MCF 10A (cell line): ENCODE results near the gene KCNK10. TPM values are rescaled to one million over a fixed set of nuclear protein-coding genes. Genes with fewer than 3 reads are reported as not detected.
A peak's percentile ranks its signal among the peaks of the same experiment; 100 is the strongest.

Source experiments
- BruUV-seq: library from RNA; stranded (reverse); fragments of 400-500 nt; replicated peaks from 2 replicates; lab custom pipeline; 2021; lab: Mats Ljungman, UMichigan
- CTCF ChIA-PET: fragments of 300-600 bp; sonication (Branson Sonifier 250); formaldehyde crosslinking; extraction: SDS; loops from one replicate; lab custom pipeline; 2021; ENCODE audit warnings: antibody characterized with exemption, inconsistent platforms; lab: Yijun Ruan, JAX
- POLR2A ChIA-PET: fragments of 300-600, 350-650 bp; sonication (Branson Sonifier 250); formaldehyde crosslinking; extraction: SDS; loops from one replicate; lab custom pipeline; 2020; ENCODE audit warnings: antibody characterized with exemption, inconsistent platforms; lab: Yijun Ruan, JAX
- DNase-seq: peaks from one replicate; pipeline ENCODE4 v3.0.0-alpha.2; 2018; ENCODE audit not compliant: unreplicated experiment
- H3K27ac Mint-ChIP-seq: one replicate; pipeline ENCODE4 v1.8.0; 2022; ENCODE audit warnings: mild to moderate bottlenecking, low read depth, mixed read lengths; ENCODE audit not compliant: unreplicated experiment
- H3K27me3 Mint-ChIP-seq: one replicate; pipeline ENCODE4 v1.8.0; 2022; ENCODE audit warnings: mixed read lengths; ENCODE audit not compliant: insufficient read depth, unreplicated experiment
- H3K36me3 Mint-ChIP-seq: one replicate; pipeline ENCODE4 v1.8.0; 2022; ENCODE audit warnings: mild to moderate bottlenecking, moderate library complexity, mixed read lengths; ENCODE audit not compliant: insufficient read depth, unreplicated experiment
- H3K4me1 Mint-ChIP-seq: one replicate; pipeline ENCODE4 v1.8.0; 2022; ENCODE audit warnings: mixed read lengths; ENCODE audit not compliant: insufficient read depth, unreplicated experiment
- H3K4me3 Mint-ChIP-seq: one replicate; pipeline ENCODE4 v1.8.0; 2022; ENCODE audit warnings: mild to moderate bottlenecking, moderate library complexity, mixed read lengths; ENCODE audit not compliant: unreplicated experiment
- H3K9me3 Mint-ChIP-seq: one replicate; pipeline ENCODE4 v1.8.0; 2022; ENCODE audit warnings: mixed read lengths; ENCODE audit not compliant: unreplicated experiment
- CTCF ChIP-seq: fragments of 200-600 bp; IDR thresholded peaks from one replicate; pipeline ENCODE4 v1.8.0; 2022; ENCODE audit warnings: antibody characterized with exemption, mild to moderate bottlenecking; ENCODE audit not compliant: unreplicated experiment
- intact Hi-C: fragments of 100-400 bp; cut with micrococcal nuclease; formaldehyde crosslinking; loops from 2 replicates; pipeline ENCODE4 v1.14.1; 2022
- total RNA-seq: library from RNA; stranded (reverse); gene quantifications from 2 replicates; pipeline ENCODE4 v1.2.3, GENCODE V29; 2022

The KCNK10 gene
- total RNA-seq, 1 experiment from 2014 or later = not detected

DNA sequence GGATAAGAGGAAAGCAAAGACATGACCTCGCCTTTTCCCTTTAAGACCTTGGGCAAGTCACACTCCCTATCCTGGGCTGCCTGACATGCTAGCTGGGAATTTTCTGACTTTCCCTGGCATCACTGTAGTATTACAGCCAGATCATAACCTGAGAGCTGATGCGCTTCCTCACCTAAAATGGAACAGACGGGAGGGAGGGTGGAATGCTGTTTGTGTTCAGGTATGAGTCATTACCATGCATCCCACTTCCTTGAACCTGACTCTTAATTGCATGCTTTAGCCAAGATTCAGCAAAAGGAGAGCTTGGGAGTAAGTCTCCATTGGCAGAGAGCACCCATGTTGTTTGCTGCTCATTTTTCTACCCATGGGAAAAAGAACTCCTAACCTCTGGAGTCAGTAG, 156.5 kb downstream of the KCNK10 start:
- DNase-seq = peak; percentile 52
- no peak for TF ChIP-seq CTCF
- peaks cover 42% of the 10 kb centered on the region for H3K27me3 Mint-ChIP-seq
- ChIA-PET CTCF (interaction anchor here (0.7 to 1.4 kb wide), 3 partner anchors 23 to 153 kb away, joined by 4 to 10 read pairs (median 6); no protein-coding TSS in a partner anchor), POLR2A (no interaction called here)
- H3K4me3 Mint-ChIP-seq = no peak overlapping the region
- no peaks in the 10 kb centered on the region for H3K4me1 Mint-ChIP-seq
- H3K9me3 Mint-ChIP-seq = no peaks in the 10 kb centered on the region
- intact Hi-C loops = no loop called here
- no peaks in the 10 kb centered on the region for H3K36me3 Mint-ChIP-seq
- BruUV-seq = no TSS peak
- no peak overlapping the region for H3K27ac Mint-ChIP-seq

GRCh38 chr14:88164906-88165534, 158.0 kb downstream of the KCNK10 start:
- Mint-ChIP-seq H3K27me3 (peaks cover 37% of the 10 kb centered on the region), H3K36me3 (no peaks in the 10 kb centered on the region), H3K4me3 (no peak overlapping the region), H3K9me3 (no peaks in the 10 kb centered on the region), H3K27ac (no peak overlapping the region), H3K4me1 (no peaks in the 10 kb centered on the region)
- DNase-seq = no peak
- POLR2A ChIA-PET = no interaction called here
- CTCF ChIA-PET = no interaction called here
- BruUV-seq = no TSS peak
- intact Hi-C loops = no loop called here
- TF ChIP-seq CTCF = no peak

- H3K27me3 Mint-ChIP-seq = peaks cover 48% of the 10 kb centered on the region
- DNase-seq = no peak
- ChIA-PET POLR2A (no interaction called here), CTCF (interaction anchor here (1.1 to 2.2 kb wide), 3 partner anchors 131 to 219 kb away, joined by 3 to 10 read pairs (median 6); no protein-coding TSS in a partner anchor)
- no peak for TF ChIP-seq CTCF
- no peak overlapping the region for H3K27ac Mint-ChIP-seq
- BruUV-seq = no TSS peak
- no peaks in the 10 kb centered on the region for H3K9me3 Mint-ChIP-seq
- H3K36me3 Mint-ChIP-seq = no peaks in the 10 kb centered on the region
- H3K4me3 Mint-ChIP-seq = no peak overlapping the region
- intact Hi-C loops = no loop called here
- no peaks in the 10 kb centered on the region for H3K4me1 Mint-ChIP-seq
Observed at GRCh38 chr14:88163731-88164255, 159.3 kb downstream of the KCNK10 start.

GRCh38 chr14:88156127-88156526, 166.9 kb downstream of the KCNK10 start:
- Mint-ChIP-seq H3K36me3 (no peaks in the 10 kb centered on the region), H3K27ac (no peak overlapping the region), H3K9me3 (no peaks in the 10 kb centered on the region), H3K4me3 (no peak overlapping the region), H3K27me3 (peaks cover 42% of the 10 kb centered on the region), H3K4me1 (no peaks in the 10 kb centered on the region)
- no peak for TF ChIP-seq CTCF
- POLR2A ChIA-PET = no interaction called here
- CTCF ChIA-PET = interaction anchor here (1.3 kb wide), 1 partner anchor 13 kb away, joined by 5 read pairs; no protein-coding TSS in a partner anchor
- no TSS peak for BruUV-seq
- no peak for DNase-seq
- intact Hi-C loops = no loop called here
